Measurements from ENCODE around the gene TTI1.
A peak's percentile ranks its signal among the peaks of the same experiment; 100 is the strongest.

Gene TTI1

DNA sequence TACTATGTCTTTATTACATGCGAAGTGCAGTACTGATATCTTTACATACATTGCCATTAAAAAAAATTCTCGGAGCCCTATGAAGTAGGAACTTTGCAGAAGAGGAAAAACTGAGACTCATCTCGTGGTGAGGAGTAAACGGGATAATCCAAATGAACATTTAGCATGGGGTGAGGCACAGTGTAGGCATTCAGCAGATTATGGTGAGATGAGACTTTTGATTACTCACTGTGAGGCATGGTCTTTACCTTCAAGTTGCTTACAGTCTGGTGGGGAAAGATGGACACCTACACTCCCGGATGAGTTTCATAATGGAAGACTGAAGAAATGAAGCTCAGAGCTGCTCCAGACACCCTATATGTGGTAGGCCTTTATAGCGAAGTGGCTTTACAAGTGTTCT is 1.7 kb upstream of the TTI1 start:
- H2AFZ ChIP-seq (ENCODE audit: low read depth, low read length) = no peak overlapping the region
- H3K9me3 ChIP-seq (ENCODE audit: insufficient read depth, low read length, severe bottlenecking) = no peaks in the 10 kb centered on the region
- TF ChIP-seq CTCF (IDR thresholded peaks at IDR 0.05; ENCODE audit: borderline replicate concordance, extremely low read depth, low read length, poor library complexity, severe bottlenecking) (no peak), EZH2 (IDR thresholded peaks at IDR 0.05; ENCODE audit: borderline replicate concordance, low read depth, low read length, severe bottlenecking) (no peak)
- no peak for DNase-seq
- H3K4me3 ChIP-seq (ENCODE audit: low read depth in 1 of 2, low read length in 2 of 2) = peak overlapping the region; percentile 89 to 93; a peak in 3 of 4 replicates
- peak overlapping the region; percentile 88 for H3K9ac ChIP-seq (ENCODE audit: low read depth, low read length)
- H3K27me3 ChIP-seq (ENCODE audit: insufficient read depth, low read length, poor library complexity) = no peaks in the 10 kb centered on the region
- peaks cover 47% of the 10 kb centered on the region for H3K36me3 ChIP-seq (ENCODE audit: insufficient read depth, low read length)
- H4K20me1 ChIP-seq (ENCODE audit: insufficient read depth, low read length) = peaks cover 23% of the 10 kb centered on the region; the same call in 1 of the 2 replicates
- peak overlapping the region; percentile 94 for H3K4me2 ChIP-seq (ENCODE audit: insufficient read depth, low read length)
- H3K79me2 ChIP-seq (ENCODE audit: insufficient read depth, low read length) = peaks cover 99% of the 10 kb centered on the region
- H3K4me1 ChIP-seq (ENCODE audit: insufficient read depth, low read length) = peaks cover 66% of the 10 kb centered on the region
- ATAC-seq (ENCODE audit: insufficient read depth, low read depth) = no peak
- peak overlapping the region; percentile 98 for H3K27ac ChIP-seq (ENCODE audit: low read length)

DNA sequence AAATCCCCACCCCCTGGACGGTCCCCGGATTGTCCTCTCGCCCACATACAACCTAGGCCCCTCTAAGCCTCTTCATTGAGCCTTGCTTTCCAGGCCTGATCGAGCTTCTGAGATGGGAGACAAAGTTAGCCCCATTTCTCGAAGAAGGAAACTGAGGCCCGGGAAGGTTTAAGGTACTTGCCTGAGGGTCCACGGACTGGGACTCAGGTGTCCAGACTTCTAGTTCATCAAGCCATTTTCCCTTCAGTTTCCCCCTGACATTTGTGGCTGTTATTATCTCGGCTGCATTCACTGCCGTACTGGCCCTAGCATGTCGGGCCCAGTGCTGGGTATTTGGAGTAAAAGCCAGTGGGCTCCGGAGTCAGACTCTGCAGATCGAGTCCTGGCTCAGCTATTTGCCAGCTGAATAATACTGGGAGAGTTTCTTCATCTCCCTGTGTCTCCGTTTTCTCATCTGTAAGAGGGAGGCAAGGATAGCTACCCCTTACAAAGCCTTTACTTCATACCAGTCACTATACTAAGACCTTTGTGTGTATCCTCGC is 923 bp upstream of the TTI1 start:
- ATAC-seq (ENCODE audit: insufficient read depth, low read depth) = no peak; the same call in 2 of the 3 replicates
- H3K36me3 ChIP-seq (ENCODE audit: insufficient read depth, low read length) = peaks cover 48% of the 10 kb centered on the region
- no peaks in the 10 kb centered on the region for H3K9me3 ChIP-seq (ENCODE audit: insufficient read depth, low read length, severe bottlenecking)

DNA sequence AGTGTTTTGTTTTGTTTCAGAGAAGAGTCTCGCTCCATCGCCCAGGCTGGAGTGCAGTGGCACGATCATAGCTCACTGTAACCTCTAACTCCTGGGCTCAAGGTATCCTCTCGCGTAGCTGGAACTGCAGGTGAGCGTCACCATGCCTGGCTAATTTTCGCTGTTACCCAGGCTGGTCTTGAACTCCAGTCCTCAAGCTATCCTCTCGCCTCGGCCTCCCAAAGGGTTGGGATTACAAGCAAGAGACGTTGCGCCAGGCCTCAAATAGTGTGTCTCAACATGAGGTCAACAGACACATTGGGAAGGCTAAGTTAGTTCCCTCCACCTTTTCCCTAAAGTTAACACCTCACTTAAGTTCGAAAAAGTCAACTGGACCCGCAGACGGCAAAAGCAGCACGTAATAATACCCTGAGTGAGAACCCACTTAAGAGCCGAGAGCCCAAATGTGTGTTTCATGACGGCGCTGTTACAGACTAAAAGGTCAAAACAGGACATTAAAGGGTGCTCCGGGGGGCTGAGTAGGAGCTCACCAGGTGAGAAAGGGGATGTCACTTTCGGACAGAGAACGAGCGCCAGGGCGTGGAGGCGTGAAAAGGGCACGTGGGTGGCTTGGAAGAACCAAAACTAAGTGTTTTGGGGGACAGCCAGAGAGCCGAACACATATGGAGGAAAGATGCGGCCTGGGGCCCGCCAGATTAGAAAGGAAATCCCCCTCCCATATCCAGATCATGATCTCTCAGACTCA is 499 bp downstream of the TTI1 start:
- peak; percentile 40; the same call in 2 of the 3 replicates for ATAC-seq (ENCODE audit: insufficient read depth, low read depth)
- no peaks in the 10 kb centered on the region for H3K27me3 ChIP-seq (ENCODE audit: insufficient read depth, low read length, poor library complexity)
- peak overlapping the region; percentile 98 for H3K27ac ChIP-seq (ENCODE audit: low read length)

More for the DNA sequence above, 923 bp upstream of the TTI1 start:
- H3K4me3 ChIP-seq (ENCODE audit: low read depth in 1 of 2, low read length in 2 of 2) = peak overlapping the region; percentile 89 to 93
- peaks cover 99% of the 10 kb centered on the region for H3K79me2 ChIP-seq (ENCODE audit: insufficient read depth, low read length)
- peak overlapping the region; percentile 88 for H3K9ac ChIP-seq (ENCODE audit: low read depth, low read length)
- DNase-seq = no peak
- H2AFZ ChIP-seq (ENCODE audit: low read depth, low read length) = peak overlapping the region; percentile 93
- peaks cover 71% of the 10 kb centered on the region for H3K4me1 ChIP-seq (ENCODE audit: insufficient read depth, low read length)
- H3K4me2 ChIP-seq (ENCODE audit: insufficient read depth, low read length) = peak overlapping the region; percentile 94
- H4K20me1 ChIP-seq (ENCODE audit: insufficient read depth, low read length) = peaks cover 21% of the 10 kb centered on the region; the same call in 1 of the 2 replicates
- H3K27ac ChIP-seq (ENCODE audit: low read length) = peak overlapping the region; percentile 98
- H3K27me3 ChIP-seq (ENCODE audit: insufficient read depth, low read length, poor library complexity) = no peaks in the 10 kb centered on the region
- TF ChIP-seq EZH2 (IDR thresholded peaks at IDR 0.05; ENCODE audit: borderline replicate concordance, low read depth, low read length, severe bottlenecking) (no peak), CTCF (IDR thresholded peaks at IDR 0.05; ENCODE audit: borderline replicate concordance, extremely low read depth, low read length, poor library complexity, severe bottlenecking) (no peak)

More for the DNA sequence above, 499 bp downstream of the TTI1 start:
- Histone ChIP-seq H3K36me3 (ENCODE audit: insufficient read depth, low read length) (peaks cover 42% of the 10 kb centered on the region), H3K9me3 (ENCODE audit: insufficient read depth, low read length, severe bottlenecking) (no peaks in the 10 kb centered on the region), H3K4me3 (ENCODE audit: low read depth in 1 of 2, low read length in 2 of 2) (peak overlapping the region; percentile 89 to 93), H3K79me2 (ENCODE audit: insufficient read depth, low read length) (peaks cover 99% of the 10 kb centered on the region), H3K4me1 (ENCODE audit: insufficient read depth, low read length) (peaks cover 69% of the 10 kb centered on the region), H3K9ac (ENCODE audit: low read depth, low read length) (peak overlapping the region; percentile 88), H3K4me2 (ENCODE audit: insufficient read depth, low read length) (peak overlapping the region; percentile 94), H4K20me1 (ENCODE audit: insufficient read depth, low read length) (peaks cover 30% of the 10 kb centered on the region; the same call in 1 of the 2 replicates), H2AFZ (ENCODE audit: low read depth, low read length) (peak overlapping the region; percentile 93)
- no peak for TF ChIP-seq EZH2 (IDR thresholded peaks at IDR 0.05; ENCODE audit: borderline replicate concordance, low read depth, low read length, severe bottlenecking)
- no peak for TF ChIP-seq CTCF (IDR thresholded peaks at IDR 0.05; ENCODE audit: borderline replicate concordance, extremely low read depth, low read length, poor library complexity, severe bottlenecking)
- no peak for DNase-seq
